ENCODE measurements around the gene TRPC4AP.

TRPC4AP gene

GRCh38 chr20:35111141-35111888 is 18.7 kb upstream of the TRPC4AP start:
- Histone ChIP-seq H3K9ac (no peak overlapping the region), H3K27me3 (ENCODE audit: insufficient read depth, low read depth) (no peaks in the 10 kb centered on the region), H3K79me2 (ENCODE audit: insufficient read depth, low read depth) (no peaks in the 10 kb centered on the region), H4K20me1 (ENCODE audit: insufficient read depth) (no peaks in the 10 kb centered on the region), H3K4me2 (no peak overlapping the region), H3K4me1 (ENCODE audit: low read depth, poor library complexity, severe bottlenecking) (no peaks in the 10 kb centered on the region), H3K27ac (no peak overlapping the region), H3K4me3 (IDR thresholded peaks at IDR 0.05; ENCODE audit: insufficient read depth, low read depth, low read length) (no peak overlapping the region), H3K36me3 (ENCODE audit: insufficient read depth) (no peaks in the 10 kb centered on the region), H2AFZ (ENCODE audit: low read depth) (no peak overlapping the region)
- TF ChIP-seq CTCF (conservative IDR thresholded peaks at IDR 0.05; ENCODE audit: low read depth, low read length), result no peak

GRCh38 chr20:35108921-35109320 is 16.3 kb upstream of the TRPC4AP start:
- no peak for TF ChIP-seq CTCF (conservative IDR thresholded peaks at IDR 0.05; ENCODE audit: low read depth, low read length)
- Histone ChIP-seq H3K9ac (no peak overlapping the region), H3K27ac (no peak overlapping the region), H3K4me1 (ENCODE audit: low read depth, poor library complexity, severe bottlenecking) (no peaks in the 10 kb centered on the region), H3K27me3 (ENCODE audit: insufficient read depth, low read depth) (no peaks in the 10 kb centered on the region), H2AFZ (ENCODE audit: low read depth) (no peak overlapping the region), H3K79me2 (ENCODE audit: insufficient read depth, low read depth) (no peaks in the 10 kb centered on the region), H4K20me1 (ENCODE audit: insufficient read depth) (no peaks in the 10 kb centered on the region), H3K4me2 (no peak overlapping the region), H3K4me3 (IDR thresholded peaks at IDR 0.05; ENCODE audit: insufficient read depth, low read depth, low read length) (no peak overlapping the region), H3K36me3 (ENCODE audit: insufficient read depth) (no peaks in the 10 kb centered on the region)

- H4K20me1 ChIP-seq (ENCODE audit: insufficient read depth), result no peaks in the 10 kb centered on the region
- no peak overlapping the region for H3K4me2 ChIP-seq
- no peak overlapping the region for H2AFZ ChIP-seq (ENCODE audit: low read depth)
- H3K36me3 ChIP-seq (ENCODE audit: insufficient read depth), result no peaks in the 10 kb centered on the region
- no peaks in the 10 kb centered on the region for H3K27me3 ChIP-seq (ENCODE audit: insufficient read depth, low read depth)
- no peak overlapping the region for H3K27ac ChIP-seq
- TF ChIP-seq CTCF (conservative IDR thresholded peaks at IDR 0.05; ENCODE audit: low read depth, low read length), result no peak
- no peak overlapping the region for H3K9ac ChIP-seq
- no peaks in the 10 kb centered on the region for H3K79me2 ChIP-seq (ENCODE audit: insufficient read depth, low read depth)
- H3K4me1 ChIP-seq (ENCODE audit: low read depth, poor library complexity, severe bottlenecking), result no peaks in the 10 kb centered on the region
- no peak overlapping the region for H3K4me3 ChIP-seq (IDR thresholded peaks at IDR 0.05; ENCODE audit: insufficient read depth, low read depth, low read length)
These were observed 14.3 kb upstream of the TRPC4AP start for GRCh38 chr20:35106827-35107380.

GRCh38 chr20:35104685-35105295 is 12.2 kb upstream of the TRPC4AP start:
- H3K36me3 ChIP-seq (ENCODE audit: insufficient read depth), result no peaks in the 10 kb centered on the region
- no peak overlapping the region for H3K9ac ChIP-seq
- TF ChIP-seq CTCF (conservative IDR thresholded peaks at IDR 0.05; ENCODE audit: low read depth, low read length), result no peak
- no peak overlapping the region for H3K4me3 ChIP-seq (IDR thresholded peaks at IDR 0.05; ENCODE audit: insufficient read depth, low read depth, low read length)
- H2AFZ ChIP-seq (ENCODE audit: low read depth), result no peak overlapping the region
- H3K27me3 ChIP-seq (ENCODE audit: insufficient read depth, low read depth), result no peaks in the 10 kb centered on the region
- no peaks in the 10 kb centered on the region for H3K4me1 ChIP-seq (ENCODE audit: low read depth, poor library complexity, severe bottlenecking)
- H4K20me1 ChIP-seq (ENCODE audit: insufficient read depth), result no peaks in the 10 kb centered on the region
- H3K27ac ChIP-seq, result no peak overlapping the region
- no peaks in the 10 kb centered on the region for H3K79me2 ChIP-seq (ENCODE audit: insufficient read depth, low read depth)
- H3K4me2 ChIP-seq, result no peak overlapping the region

All from KMS-11 (cell line).